OCI-LY7 (cell line): ENCODE results near the gene SVOPL.

Experiments used
- CTCF ChIP-seq: fragments of 200-600 bp; sonication (generic); conservative IDR thresholded peaks from 2 replicates; pipeline ENCODE4 v1.5.1; 2014; ENCODE audit warnings: mild to moderate bottlenecking, antibody characterized with exemption, low read length, moderate library complexity, mixed read lengths
- EZH2phosphoT487 ChIP-seq: fragments of 200-600 bp; sonication (generic); IDR thresholded peaks from 2 replicates; pipeline ENCODE4 v1.6.1; 2018; ENCODE audit warnings: low read depth, borderline replicate concordance, mild to moderate bottlenecking, mixed run types, antibody characterized with exemption, low read length, moderate library complexity, mixed read lengths

GRCh38 chr7:138657854-138658386, 43.2 kb downstream of the SVOPL start:
- no peak for TF ChIP-seq CTCF
- no peak for TF ChIP-seq EZH2phosphoT487
